ENCODE measurements around the gene PPP2R5D.
A peak's percentile ranks its signal among the peaks of the same experiment; 100 is the strongest.

PPP2R5D gene

DNA sequence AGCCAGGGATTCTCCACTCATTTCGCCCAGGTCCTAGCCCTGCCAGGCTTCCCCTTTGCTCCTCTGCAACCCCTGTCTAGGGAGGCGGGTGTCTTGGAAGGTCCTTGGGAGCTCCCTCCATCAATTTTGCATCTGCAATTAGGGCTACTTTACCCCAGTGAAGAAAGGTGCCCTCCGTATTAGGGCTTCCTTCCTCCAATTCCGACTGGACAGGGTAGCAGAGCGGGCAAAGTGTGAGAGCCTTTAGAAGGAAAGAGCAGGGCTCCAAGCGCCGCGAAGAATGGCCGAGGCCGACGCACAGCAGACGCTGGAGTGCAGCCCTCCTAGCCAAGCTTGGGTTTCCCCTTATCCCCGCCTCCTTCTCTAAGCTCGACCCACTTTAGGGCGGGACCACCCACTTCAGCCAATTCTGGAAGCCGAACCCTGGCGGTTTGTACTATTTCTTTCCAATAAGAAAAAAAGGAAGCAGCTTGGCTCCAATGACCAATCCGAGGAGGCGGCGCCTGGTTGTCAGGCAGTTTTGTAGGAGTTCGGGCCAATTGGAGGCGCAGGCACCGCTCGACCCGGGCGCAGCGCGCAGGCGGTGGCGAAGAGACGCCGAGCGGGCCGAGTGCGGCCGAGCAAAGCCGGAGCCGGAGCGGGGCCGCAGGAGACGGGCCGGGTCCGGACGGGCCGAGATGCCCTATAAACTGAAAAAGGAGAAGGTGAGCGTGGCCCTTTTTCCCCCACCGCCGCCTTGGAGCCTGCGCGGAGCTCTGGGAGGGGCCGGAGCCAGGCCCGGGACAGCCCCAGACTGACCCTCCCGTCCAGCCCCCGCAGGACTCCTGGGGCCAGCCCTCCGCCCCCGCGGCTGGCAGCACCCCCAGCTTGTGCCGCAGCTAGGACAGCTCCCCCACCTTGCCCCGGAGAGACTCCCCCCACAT lies at the start of gene PPP2R5D:
PPP2R5D (plus strand) TSS at position 570 of the 923 bp plus-strand sequence; CDS start at position 678, 108 bp downstream.
- TF ChIP-seq, protein P1, sequence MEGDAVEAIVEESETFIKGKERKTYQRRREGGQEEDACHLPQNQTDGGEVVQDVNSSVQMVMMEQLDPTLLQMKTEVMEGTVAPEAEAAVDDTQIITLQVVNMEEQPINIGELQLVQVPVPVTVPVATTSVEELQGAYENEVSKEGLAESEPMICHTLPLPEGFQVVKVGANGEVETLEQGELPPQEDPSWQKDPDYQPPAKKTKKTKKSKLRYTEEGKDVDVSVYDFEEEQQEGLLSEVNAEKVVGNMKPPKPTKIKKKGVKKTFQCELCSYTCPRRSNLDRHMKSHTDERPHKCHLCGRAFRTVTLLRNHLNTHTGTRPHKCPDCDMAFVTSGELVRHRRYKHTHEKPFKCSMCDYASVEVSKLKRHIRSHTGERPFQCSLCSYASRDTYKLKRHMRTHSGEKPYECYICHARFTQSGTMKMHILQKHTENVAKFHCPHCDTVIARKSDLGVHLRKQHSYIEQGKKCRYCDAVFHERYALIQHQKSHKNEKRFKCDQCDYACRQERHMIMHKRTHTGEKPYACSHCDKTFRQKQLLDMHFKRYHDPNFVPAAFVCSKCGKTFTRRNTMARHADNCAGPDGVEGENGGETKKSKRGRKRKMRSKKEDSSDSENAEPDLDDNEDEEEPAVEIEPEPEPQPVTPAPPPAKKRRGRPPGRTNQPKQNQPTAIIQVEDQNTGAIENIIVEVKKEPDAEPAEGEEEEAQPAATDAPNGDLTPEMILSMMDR (conservative IDR thresholded peaks at IDR 0.05): no peak
- H3K27ac ChIP-seq: peak within 1 kb of the TSS; percentile 84

DNA sequence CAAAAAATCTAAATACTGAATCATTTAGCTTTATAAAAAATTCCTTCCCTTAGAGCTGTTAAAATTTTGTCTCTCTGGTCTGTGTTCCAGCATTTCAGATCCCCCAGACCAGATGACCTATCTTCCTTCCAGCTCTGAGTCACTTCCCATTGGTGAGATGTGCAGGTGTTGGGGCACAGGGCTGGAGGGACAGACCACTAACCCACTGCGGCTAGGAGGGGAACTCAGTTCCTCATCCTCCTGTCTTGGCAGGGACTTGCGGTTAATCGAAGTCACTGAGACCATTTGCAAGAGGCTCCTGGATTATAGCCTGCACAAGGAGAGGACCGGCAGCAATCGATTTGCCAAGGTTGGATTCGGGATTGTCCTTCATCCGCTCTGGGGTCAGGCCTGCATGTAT lies 49.0 kb upstream of the PPP2R5D start:
- H3K27ac ChIP-seq: no peak overlapping the region
- TF ChIP-seq, protein P1 (conservative IDR thresholded peaks at IDR 0.05): no peak

DNA sequence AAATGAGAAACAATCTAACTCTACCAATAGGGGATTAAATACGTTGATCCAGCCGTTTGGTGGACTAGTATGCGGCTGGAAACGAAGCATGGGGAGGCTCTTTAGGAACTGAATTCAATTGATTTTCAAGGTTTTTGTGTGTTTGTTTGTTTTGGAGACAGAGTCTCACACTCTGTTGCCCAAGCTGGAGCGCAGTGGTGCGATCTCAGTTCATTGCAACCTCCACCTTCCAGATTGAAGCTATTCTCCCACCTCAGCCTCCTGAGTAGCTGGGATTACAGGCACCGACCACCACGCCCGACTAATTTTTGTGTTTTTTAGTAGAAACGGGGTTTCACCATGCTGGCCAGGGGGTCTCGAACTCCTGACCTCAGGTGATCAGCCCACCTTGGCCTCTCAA lies 48.0 kb upstream of the PPP2R5D start:
- TF ChIP-seq, protein P1 (conservative IDR thresholded peaks at IDR 0.05): no peak
- H3K27ac ChIP-seq: no peak overlapping the region

DNA sequence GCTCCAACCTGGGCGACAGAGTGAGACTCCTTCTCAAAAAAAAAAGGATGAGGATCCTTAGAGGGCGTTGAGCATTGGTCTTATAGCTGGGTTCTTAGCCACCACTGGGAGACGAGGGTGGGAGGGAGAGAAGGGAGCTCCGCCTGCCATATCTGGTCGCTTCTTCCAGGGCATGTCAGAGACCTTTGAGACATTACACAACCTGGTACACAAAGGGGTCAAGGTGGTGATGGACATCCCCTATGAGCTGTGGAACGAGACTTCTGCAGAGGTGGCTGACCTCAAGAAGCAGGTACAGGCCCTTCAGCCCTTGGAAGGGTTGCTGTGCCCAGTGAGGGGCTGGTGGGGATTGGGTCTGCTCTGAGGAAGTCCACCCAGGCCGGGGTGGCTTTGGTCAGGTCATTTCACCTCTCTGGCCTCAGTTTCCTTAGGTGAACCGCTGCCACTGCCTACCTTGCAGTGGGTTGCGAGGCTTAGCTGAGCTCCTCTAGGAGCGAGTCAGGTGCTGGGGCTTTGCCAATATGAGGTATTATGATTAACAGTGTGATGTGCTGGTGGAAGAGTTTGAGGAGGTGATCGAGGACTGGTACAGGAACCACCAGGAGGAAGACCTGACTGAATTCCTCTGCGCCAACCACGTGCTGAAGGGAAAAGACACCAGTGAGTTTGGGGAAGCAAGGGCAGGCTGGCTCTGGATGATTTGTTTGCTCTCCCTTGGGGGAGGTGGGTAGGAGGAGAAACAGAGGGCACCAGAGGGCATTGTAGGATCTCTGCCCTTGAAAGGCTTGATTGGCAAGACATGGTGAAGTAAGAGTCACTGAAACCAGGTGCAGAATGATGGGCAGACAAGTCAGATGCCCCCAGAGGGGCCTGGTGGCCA lies 46.6 kb upstream of the PPP2R5D start:
- H3K27ac ChIP-seq: no peak overlapping the region
- TF ChIP-seq, protein P1 (conservative IDR thresholded peaks at IDR 0.05): no peak

DNA sequence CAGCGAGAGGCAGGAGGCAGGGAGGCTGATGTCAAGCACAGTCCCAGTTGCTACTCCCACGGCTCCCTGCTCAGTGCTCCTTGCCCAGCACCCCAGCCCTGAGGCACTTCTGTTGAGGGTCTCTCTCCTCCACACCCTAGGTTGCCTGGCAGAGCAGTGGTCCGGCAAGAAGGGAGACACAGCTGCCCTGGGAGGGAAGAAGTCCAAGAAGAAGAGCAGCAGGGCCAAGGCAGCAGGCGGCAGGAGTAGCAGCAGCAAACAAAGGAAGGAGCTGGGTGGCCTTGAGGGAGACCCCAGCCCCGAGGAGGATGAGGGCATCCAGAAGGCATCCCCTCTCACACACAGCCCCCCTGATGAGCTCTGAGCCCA lies 46.0 kb upstream of the PPP2R5D start:
- no peak overlapping the region for H3K27ac ChIP-seq
- TF ChIP-seq, protein P1 (conservative IDR thresholded peaks at IDR 0.05): no peak

DNA sequence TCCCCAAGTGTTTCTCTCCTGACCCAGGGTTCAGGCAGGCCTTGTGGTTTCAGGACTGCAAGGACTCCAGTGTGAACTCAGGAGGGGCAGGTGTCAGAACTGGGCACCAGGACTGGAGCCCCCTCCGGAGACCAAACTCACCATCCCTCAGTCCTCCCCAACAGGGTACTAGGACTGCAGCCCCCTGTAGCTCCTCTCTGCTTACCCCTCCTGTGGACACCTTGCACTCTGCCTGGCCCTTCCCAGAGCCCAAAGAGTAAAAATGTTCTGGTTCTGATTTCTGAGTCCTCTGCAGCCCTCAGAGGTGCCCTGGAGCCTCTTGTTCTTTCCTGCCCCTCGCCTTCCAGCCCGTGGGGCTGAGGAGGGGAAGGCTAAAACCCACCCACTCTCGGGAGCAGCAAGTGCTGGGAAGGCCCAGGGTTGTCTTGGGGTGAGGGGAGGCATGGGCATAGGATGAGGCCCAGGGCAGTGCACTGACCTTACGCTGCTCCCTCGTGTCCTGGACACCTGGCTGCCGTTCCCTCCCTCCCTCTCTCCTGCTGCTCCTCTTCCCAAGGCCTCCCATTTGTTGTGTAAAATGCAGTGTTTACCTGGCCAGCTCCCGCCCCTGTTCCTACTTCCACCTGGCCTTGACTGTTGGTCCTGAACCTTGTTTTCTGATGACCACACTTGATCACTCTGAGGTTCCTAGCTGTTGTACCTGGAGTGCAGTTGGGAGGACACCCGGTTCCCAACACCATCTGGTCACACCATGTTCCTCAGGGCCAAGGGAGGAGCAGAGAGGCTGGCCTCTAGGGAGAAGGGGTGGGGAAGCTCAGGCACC lies 45.2 kb upstream of the PPP2R5D start:
- no peak overlapping the region for H3K27ac ChIP-seq
- TF ChIP-seq, protein P1 (conservative IDR thresholded peaks at IDR 0.05): no peak
